Measurements from ENCODE around the gene SUDS3.

DNA sequence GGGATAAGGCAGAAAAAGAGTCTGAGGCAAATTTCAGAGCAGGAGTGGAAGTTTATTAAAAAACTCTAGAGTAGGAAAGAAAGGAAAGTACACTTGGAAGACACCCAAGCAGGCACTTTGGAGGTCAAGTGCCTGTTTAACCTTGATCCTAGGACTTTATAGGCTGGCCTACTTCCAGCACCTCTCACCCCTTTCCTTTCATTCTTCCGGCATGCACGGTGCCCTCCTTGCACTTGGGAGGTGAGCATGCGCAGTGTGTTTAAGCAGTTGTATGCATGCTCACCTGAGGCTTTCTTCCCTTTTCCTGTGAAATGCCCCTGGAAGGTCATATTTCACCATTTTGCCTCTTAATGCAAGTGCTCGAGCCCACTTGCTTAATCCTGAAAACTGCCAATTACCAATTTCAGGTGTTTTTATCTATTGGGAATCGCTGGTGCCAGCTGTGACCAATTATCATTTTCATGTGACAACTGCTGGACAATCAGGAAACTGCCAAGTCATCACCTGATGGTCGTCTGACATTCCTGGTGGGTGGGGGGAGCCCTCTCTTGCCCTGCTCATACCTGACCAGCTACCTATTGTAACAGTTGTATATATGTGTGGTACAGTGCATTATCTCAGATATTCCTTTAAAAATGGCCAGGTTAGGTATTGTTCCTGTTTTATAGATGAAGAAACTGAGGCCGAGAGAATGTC is 53.5 kb downstream of the SUDS3 start:
- TF ChIP-seq CTCF (conservative IDR thresholded peaks at IDR 0.05) = no peak
- no peak for TF ChIP-seq EZH2 (IDR thresholded peaks at IDR 0.05; ENCODE audit: low read depth)

Data from PC-9 (cell line).